HG03432 (cell line): ENCODE measurements around the gene CHID1.

Source experiments
- ATAC-seq: cut with Tn5 transposase; IDR thresholded peaks from one replicate; pipeline ENCODE4 v1.9.1; 2021; ENCODE audit warnings: mild to moderate bottlenecking, moderate library complexity; ENCODE audit not compliant: unreplicated experiment

Gene CHID1

GRCh38 chr11:888310-889212 is 22.0 kb downstream of the CHID1 start:
- no peak for ATAC-seq

DNA sequence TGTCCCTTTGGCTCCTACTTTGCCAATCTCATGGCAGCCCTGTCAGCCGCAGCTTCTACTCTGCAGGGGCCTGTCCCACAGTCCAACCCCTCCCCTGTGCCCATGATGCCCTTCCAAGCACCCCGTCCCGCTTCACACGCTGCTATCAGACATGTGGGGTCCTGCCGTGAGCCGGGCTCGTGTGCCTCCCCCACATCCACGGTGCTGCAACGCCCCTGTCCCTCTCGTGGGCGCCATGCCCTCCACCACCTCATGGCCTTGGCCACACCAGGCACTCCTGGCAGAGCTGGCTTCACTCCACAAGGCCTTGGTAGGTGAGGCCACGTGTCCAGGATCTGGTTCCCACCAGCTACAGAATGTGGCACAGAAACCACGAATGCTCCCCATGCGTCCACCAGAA is 23.0 kb downstream of the CHID1 start:
- no peak for ATAC-seq

DNA sequence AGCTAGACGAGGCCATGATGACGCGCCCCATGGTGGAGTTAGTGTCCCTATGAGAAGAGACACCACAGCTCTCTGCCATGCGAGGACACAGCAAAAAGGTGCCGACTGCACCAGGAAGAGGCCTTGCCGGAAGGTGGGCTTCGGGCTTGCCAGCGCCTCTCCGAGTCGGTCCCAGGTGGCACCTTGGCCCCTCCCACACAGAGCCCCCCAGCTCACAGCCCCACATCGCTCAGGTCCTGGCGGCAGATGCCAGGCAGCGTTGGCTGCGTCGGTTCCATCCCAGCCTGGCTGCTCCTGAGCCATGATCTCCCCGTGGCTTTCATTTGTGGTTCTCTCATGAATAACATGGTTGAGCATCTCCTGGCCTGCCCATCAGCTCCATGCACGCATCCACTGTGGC is 24.0 kb downstream of the CHID1 start:
- ATAC-seq: no peak

DNA sequence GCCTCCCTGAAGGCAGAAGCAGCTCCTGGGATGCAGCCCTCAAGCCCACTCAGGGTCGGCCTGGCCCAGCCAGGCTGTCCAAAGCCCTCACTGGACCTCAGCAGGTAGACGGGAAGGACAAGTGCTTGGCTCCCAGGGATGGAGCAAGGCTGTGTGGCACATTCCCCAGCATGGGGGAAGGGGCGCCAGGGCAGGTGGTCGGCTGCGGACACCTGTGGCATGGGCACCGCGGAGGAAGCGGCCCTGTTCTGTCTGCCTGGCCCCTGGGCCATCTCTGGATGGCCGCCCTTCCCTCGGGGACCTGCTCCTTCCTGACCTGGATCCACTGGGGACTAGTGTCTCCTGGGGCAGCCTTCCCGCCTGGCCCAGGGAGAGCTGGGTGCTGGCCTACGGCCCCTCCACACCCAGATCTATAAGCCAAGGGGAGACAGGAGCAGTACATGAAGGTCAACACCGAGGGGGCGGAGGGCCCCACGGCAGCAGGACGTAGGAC is 26.0 kb downstream of the CHID1 start:
- no peak for ATAC-seq

GRCh38 chr11:883527-883926 is 27.1 kb downstream of the CHID1 start:
- ATAC-seq: no peak

- ATAC-seq: no peak
Measured at GRCh38 chr11:882596-882995, 28.0 kb downstream of the CHID1 start.

- no peak for ATAC-seq
Measured at GRCh38 chr11:880447-880846, 30.2 kb downstream of the CHID1 start.

DNA sequence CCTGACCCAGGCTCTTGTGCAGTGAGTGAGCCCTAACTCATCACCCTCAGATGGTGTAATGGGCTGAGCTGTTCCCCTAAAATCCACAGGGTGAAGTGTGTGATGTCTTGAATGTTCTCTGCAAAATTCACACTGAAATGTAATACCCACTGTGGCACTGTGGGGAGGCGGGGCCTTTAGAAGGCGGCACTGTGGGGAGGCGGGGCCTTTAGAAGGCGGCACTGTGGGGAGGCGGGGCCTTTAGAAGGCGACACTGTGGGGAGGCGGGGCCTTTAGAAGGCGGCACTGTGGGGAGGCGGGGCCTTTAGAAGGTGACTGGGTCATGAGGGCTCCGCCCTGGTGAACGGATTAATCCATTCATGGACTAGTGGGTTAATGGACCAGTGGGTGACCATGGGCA is 33.0 kb downstream of the CHID1 start:
- ATAC-seq: no peak

DNA sequence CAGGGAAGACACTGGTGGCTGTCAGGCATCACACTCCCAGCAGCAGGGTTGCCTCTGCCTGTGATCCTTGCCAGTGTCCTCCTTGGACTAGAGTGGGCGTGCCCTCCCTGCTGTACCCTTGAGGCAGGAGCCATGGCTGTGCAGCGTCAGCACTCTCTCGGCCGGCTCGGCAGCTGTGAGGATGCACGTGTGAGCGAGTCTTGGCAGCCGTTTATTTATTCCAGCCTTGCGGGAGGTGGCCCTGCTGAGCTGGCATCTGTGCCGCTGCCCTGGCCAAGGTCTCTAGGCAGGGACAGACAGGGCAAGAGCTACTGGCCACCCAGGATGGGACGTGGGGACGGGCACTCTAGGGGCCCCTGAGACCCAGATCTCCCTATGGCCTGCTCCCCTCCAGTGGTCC is 34.1 kb downstream of the CHID1 start:
- ATAC-seq: no peak

DNA sequence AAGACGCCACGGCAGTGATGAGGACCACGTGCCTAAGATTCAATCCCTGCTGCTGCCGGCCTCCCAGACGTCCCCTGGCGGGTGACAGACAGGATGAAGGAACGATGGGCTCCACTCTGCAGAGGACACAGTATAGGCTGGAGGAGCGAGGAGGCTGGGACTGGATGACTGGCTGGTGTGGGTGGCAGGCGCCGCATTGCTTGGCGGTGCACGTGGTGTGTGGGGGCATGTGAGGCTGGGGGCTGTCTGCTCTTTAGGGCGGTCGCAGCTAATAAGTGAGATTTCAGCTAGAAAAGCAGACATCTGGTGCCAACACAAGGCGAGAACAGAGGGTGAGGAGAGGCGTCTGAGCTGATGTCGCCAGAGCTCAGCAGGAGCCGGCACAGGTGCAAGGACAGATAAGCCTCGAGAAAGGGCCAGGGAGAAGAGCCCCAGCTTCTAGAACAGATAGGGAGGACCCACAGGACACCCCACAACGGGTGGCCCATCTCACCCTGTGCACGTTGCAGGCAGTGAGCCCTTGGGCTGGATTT is 34.8 kb downstream of the CHID1 start:
- no peak for ATAC-seq

DNA sequence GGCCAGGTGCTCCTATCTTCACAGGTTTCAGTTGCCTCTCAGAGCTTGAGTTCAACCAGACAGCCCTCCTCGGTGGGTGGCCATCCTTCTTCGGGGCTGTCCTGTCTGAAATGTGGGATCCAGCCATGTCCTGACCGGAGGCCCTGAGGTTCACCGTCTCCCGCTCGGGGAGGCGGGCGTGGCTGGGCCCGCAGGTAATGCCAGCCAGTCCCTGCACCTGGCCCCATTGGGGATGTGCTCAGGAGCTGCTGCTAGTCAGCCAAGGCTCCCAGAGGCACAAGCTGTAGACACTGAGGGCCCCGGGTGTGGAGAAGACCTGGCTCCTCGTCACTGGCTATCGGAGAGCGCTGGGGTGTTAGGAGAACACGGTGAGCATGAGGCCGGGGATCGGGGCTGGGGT is 35.4 kb downstream of the CHID1 start:
- no peak for ATAC-seq

DNA sequence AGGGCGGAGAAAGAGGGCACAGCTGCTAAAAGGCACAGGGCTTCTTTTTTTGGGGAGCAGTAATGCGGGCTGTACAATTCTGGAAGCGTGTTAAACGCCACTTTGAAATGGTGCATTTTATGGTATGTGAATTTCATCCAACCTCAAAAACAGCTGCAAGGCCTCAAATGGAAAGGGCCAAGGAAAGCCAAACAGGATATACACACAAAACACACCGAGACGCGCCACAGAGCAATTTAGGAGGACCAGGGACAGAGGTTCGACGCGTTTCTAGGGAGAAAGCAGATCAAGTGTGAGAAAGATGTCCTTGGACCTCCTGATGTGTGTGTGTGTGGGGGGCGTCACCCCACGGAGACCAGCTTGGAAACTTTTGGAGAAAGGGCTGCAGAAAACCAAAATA is 36.9 kb downstream of the CHID1 start:
- ATAC-seq: no peak

DNA sequence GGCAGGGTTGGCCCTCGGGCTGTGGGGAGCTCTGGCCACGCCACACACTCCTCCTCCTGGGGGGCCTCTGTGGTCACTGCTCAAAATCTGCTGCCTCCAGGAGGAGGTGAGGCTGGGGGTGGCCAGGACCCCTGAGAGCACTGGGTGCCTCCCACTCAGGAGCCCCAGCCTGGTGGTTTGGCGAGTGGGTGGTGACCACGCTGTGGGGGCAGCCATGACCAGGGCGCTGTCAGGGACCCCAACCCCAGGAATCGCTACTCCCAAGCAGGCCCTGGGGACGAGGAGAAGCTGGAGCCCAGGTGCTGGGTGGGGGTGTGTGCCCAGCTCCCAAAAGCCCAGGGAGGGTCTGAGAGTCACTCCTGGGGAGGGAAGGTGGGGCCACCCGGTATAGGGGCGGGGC is 37.8 kb downstream of the CHID1 start:
- no peak for ATAC-seq

DNA sequence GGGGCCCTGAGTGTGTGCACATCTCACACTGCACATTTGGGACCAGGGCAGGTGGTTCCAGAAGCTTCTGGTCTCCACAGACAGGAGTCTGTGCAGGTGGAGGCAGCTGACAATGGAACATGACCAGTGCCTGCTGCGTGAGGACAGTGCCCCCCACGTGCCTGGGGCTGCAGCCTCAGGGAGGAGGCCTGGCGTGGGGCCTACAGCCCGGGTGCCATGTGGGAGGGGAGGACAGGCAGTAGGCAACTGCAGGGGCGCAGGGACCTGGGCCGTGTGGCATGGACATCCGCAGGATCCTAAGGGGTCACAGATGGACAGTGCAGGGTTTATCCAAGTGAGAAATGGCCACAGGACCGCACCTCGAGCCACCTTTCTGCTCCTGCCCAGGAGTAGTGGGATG is 39.1 kb downstream of the CHID1 start:
- no peak for ATAC-seq

DNA sequence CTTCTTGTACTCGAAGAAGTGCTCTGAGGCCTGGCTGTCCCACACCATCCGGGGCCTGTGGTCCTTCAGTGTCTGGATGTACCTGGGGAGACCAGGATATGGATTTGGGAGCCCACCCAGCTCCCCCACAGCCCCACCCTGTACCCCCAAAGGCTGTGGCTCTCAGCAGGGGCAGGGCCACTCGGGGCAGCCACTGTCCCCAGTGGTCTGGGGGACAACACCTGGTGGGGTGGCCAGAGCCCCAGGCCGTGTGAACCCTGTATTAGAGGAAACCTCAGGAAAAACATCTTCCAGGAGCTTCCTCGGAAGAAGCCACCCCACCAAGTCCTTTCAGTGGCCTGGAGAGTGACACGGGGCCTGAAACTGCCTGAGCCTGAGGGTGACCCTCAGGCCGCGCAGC is 40.2 kb downstream of the CHID1 start:
- no peak for ATAC-seq

DNA sequence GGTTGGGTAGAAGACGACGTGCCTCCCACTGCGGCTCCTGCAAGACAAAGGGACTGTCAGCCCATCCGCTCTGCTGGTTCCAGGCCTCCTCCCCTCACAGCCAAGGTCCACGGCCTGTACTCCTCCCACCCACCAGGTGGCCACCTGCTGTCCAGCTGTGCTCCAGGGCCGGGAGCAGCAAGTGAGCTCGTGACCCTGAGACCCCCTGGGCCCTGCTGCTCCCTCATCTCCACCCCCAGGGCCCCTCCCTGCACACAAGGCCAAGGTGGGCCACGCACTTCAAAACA is 40.5 kb downstream of the CHID1 start:
- ATAC-seq: no peak

- no peak for ATAC-seq
Measured at GRCh38 chr11:869399-870126, 41.0 kb downstream of the CHID1 start.

DNA sequence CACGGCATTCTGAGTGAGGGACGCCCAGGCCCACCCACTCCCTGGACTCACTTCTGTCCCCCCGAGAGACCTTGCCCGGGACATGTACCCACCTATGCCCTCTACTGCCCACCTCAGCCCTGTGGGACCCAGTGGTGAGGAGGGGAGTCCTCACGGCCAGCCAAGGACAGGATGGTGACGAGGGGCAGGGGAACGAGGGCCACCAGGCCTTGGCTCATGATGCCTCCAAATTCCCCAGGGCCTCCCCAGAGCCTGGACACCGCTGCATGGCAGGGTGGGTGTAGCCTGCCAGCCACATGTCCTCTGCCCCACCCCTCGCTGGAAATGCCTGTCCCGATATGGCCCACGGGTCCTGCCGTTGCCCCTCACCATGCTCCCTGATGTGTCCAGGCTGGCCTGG is 41.8 kb downstream of the CHID1 start:
- no peak for ATAC-seq

DNA sequence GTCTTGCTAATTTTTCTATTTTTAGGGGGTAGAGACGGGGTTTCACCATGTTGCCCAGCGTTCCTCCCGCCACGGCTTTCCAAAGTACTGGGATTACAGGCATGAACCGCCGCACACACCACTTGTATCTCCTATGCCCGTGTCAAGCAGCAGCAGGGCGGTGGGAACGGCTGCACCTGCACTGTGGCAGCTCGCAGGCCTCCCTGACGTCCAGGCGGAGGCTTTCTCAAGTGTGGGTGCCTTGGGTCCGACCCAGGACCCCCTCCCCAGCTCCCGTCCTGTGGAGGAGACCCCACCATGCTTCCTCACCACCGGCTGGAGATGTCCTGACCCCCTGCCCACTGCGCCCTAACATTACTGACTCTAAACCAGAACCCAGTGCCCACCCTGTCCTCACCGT is 42.2 kb downstream of the CHID1 start:
- ATAC-seq: no peak

DNA sequence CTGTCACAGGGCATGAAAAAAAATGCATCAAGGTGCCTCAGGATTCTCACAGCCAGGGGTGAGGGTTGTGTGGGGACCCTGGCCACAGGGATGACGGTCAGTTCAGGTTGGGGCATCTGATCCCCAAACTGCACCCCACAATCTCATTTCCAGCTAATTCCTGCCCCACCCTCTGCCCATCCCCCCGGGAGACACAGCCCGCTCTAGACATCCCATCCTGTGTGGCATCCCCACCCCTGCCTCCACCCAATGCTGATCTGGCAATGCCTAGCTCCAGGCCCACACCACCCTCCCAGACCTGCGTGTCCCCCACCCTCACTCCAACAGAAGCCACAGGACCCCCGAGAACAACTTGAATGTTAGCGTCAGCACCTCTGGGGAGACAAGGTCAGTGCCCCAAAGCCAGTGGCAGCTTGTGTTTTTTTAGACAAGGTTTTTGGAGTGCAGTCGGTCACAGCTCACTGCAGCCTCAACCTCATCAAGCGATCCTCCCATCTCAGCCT is 42.7 kb downstream of the CHID1 start:
- ATAC-seq: no peak

GRCh38 chr11:866481-866880 is 44.1 kb downstream of the CHID1 start:
- no peak for ATAC-seq
